Measurements from ENCODE around the gene AOC2.
"Not testable (repeated sequence)": the region's sequence is repeated elsewhere in the genome, so short reads cannot be mapped to it uniquely, and the experiment has no call there.

Gene AOC2

GRCh38 chr17:42878123-42878880 lies 33.9 kb downstream of the AOC2 start:
- Histone ChIP-seq H3K27me3 (ENCODE audit: control insufficient read depth in 1 of 2, insufficient read depth in 2 of 2, low read length in 2 of 2) (no peaks in the 10 kb centered on the region), H3K9ac (ENCODE audit: low read length) (no peak overlapping the region), H3K27ac (ENCODE audit: low read depth, low read length) (no peak overlapping the region), H3K4me1 (ENCODE audit: insufficient read depth, low read length) (no peaks in the 10 kb centered on the region), H3K9me3 (ENCODE audit: low read length) (no peaks in the 10 kb centered on the region), H3K36me3 (ENCODE audit: insufficient read depth, low read length) (peaks cover 10% of the 10 kb centered on the region), H3K4me3 (ENCODE audit: low read depth in 1 of 2, low read length in 2 of 2) (no peak overlapping the region)

GRCh38 chr17:42878924-42879595 lies 34.7 kb downstream of the AOC2 start:
- no peak overlapping the region for H3K27ac ChIP-seq (ENCODE audit: low read depth, low read length)
- H3K9me3 ChIP-seq (ENCODE audit: low read length): no peaks in the 10 kb centered on the region
- no peak overlapping the region for H3K4me3 ChIP-seq (ENCODE audit: low read depth in 1 of 2, low read length in 2 of 2)
- H3K36me3 ChIP-seq (ENCODE audit: insufficient read depth, low read length): peaks cover 10% of the 10 kb centered on the region
- H3K27me3 ChIP-seq (ENCODE audit: control insufficient read depth in 1 of 2, insufficient read depth in 2 of 2, low read length in 2 of 2): no peaks in the 10 kb centered on the region
- H3K9ac ChIP-seq (ENCODE audit: low read length): no peak overlapping the region
- H3K4me1 ChIP-seq (ENCODE audit: insufficient read depth, low read length): no peaks in the 10 kb centered on the region

GRCh38 chr17:42879596-42879985 lies 35.2 kb downstream of the AOC2 start:
- Histone ChIP-seq H3K36me3 (ENCODE audit: insufficient read depth, low read length) (peaks cover 10% of the 10 kb centered on the region), H3K27ac (ENCODE audit: low read depth, low read length) (no peak overlapping the region), H3K27me3 (ENCODE audit: control insufficient read depth in 1 of 2, insufficient read depth in 2 of 2, low read length in 2 of 2) (no peaks in the 10 kb centered on the region), H3K9ac (ENCODE audit: low read length) (no peak overlapping the region), H3K4me3 (ENCODE audit: low read depth in 1 of 2, low read length in 2 of 2) (no peak overlapping the region), H3K9me3 (ENCODE audit: low read length) (no peaks in the 10 kb centered on the region), H3K4me1 (ENCODE audit: insufficient read depth, low read length) (no peaks in the 10 kb centered on the region)

GRCh38 chr17:42880776-42881310 lies 36.5 kb downstream of the AOC2 start:
- Histone ChIP-seq H3K4me3 (ENCODE audit: low read depth in 1 of 2, low read length in 2 of 2) (no peak overlapping the region), H3K36me3 (ENCODE audit: insufficient read depth, low read length) (peaks cover 10% of the 10 kb centered on the region), H3K27ac (ENCODE audit: low read depth, low read length) (no peak overlapping the region), H3K4me1 (ENCODE audit: insufficient read depth, low read length) (no peaks in the 10 kb centered on the region), H3K27me3 (ENCODE audit: control insufficient read depth in 1 of 2, insufficient read depth in 2 of 2, low read length in 2 of 2) (no peaks in the 10 kb centered on the region), H3K9ac (ENCODE audit: low read length) (no peak overlapping the region), H3K9me3 (ENCODE audit: low read length) (no peaks in the 10 kb centered on the region)

GRCh38 chr17:42881706-42882105 lies 37.3 kb downstream of the AOC2 start:
- H3K4me1 ChIP-seq (ENCODE audit: insufficient read depth, low read length); H3K4me3 ChIP-seq (ENCODE audit: low read depth in 1 of 2, low read length in 2 of 2); H3K9ac ChIP-seq (ENCODE audit: low read length); H3K9me3 ChIP-seq (ENCODE audit: low read length); H3K36me3 ChIP-seq (ENCODE audit: insufficient read depth, low read length); H3K27me3 ChIP-seq (ENCODE audit: control insufficient read depth in 1 of 2, insufficient read depth in 2 of 2, low read length in 2 of 2); H3K27ac ChIP-seq (ENCODE audit: low read depth, low read length): not testable (repeated sequence)

- Histone ChIP-seq H3K9me3 (ENCODE audit: low read length) (no peaks in the 10 kb centered on the region), H3K36me3 (ENCODE audit: insufficient read depth, low read length) (peaks cover 1% of the 10 kb centered on the region), H3K4me3 (ENCODE audit: low read depth in 1 of 2, low read length in 2 of 2) (no peak overlapping the region), H3K9ac (ENCODE audit: low read length) (no peak overlapping the region), H3K4me1 (ENCODE audit: insufficient read depth, low read length) (no peaks in the 10 kb centered on the region), H3K27me3 (ENCODE audit: control insufficient read depth in 1 of 2, insufficient read depth in 2 of 2, low read length in 2 of 2) (no peaks in the 10 kb centered on the region), H3K27ac (ENCODE audit: low read depth, low read length) (no peak overlapping the region)
Observed at GRCh38 chr17:42882166-42882565, 37.8 kb downstream of the AOC2 start.

- no peaks in the 10 kb centered on the region for H3K4me1 ChIP-seq (ENCODE audit: insufficient read depth, low read length)
- H3K36me3 ChIP-seq (ENCODE audit: insufficient read depth, low read length): no peaks in the 10 kb centered on the region
- no peaks in the 10 kb centered on the region for H3K9me3 ChIP-seq (ENCODE audit: low read length)
- H3K27me3 ChIP-seq (ENCODE audit: control insufficient read depth in 1 of 2, insufficient read depth in 2 of 2, low read length in 2 of 2): no peaks in the 10 kb centered on the region
- no peak overlapping the region for H3K4me3 ChIP-seq (ENCODE audit: low read depth in 1 of 2, low read length in 2 of 2)
- no peak overlapping the region for H3K9ac ChIP-seq (ENCODE audit: low read length)
- H3K27ac ChIP-seq (ENCODE audit: low read depth, low read length): no peak overlapping the region
Observed at GRCh38 chr17:42883802-42884558, 39.6 kb downstream of the AOC2 start.

GRCh38 chr17:42885806-42886205 lies 41.4 kb downstream of the AOC2 start:
- H3K9me3 ChIP-seq (ENCODE audit: low read length); H3K9ac ChIP-seq (ENCODE audit: low read length); H3K27ac ChIP-seq (ENCODE audit: low read depth, low read length); H3K4me1 ChIP-seq (ENCODE audit: insufficient read depth, low read length); H3K36me3 ChIP-seq (ENCODE audit: insufficient read depth, low read length); H3K4me3 ChIP-seq (ENCODE audit: low read depth in 1 of 2, low read length in 2 of 2); H3K27me3 ChIP-seq (ENCODE audit: control insufficient read depth in 1 of 2, insufficient read depth in 2 of 2, low read length in 2 of 2): not testable (repeated sequence)

- Histone ChIP-seq H3K27ac (ENCODE audit: low read depth, low read length) (no peak overlapping the region), H3K9ac (ENCODE audit: low read length) (no peak overlapping the region), H3K9me3 (ENCODE audit: low read length) (no peaks in the 10 kb centered on the region), H3K36me3 (ENCODE audit: insufficient read depth, low read length) (no peaks in the 10 kb centered on the region), H3K4me1 (ENCODE audit: insufficient read depth, low read length) (peaks cover 4% of the 10 kb centered on the region), H3K27me3 (ENCODE audit: control insufficient read depth in 1 of 2, insufficient read depth in 2 of 2, low read length in 2 of 2) (no peaks in the 10 kb centered on the region), H3K4me3 (ENCODE audit: low read depth in 1 of 2, low read length in 2 of 2) (no peak overlapping the region)
Observed at GRCh38 chr17:42886283-42887176, 42.1 kb downstream of the AOC2 start.

- H3K9me3 ChIP-seq (ENCODE audit: low read length): no peaks in the 10 kb centered on the region
- no peaks in the 10 kb centered on the region for H3K36me3 ChIP-seq (ENCODE audit: insufficient read depth, low read length)
- H3K27ac ChIP-seq (ENCODE audit: low read depth, low read length): no peak overlapping the region
- no peak overlapping the region for H3K9ac ChIP-seq (ENCODE audit: low read length)
- no peak overlapping the region for H3K4me3 ChIP-seq (ENCODE audit: low read depth in 1 of 2, low read length in 2 of 2)
- H3K4me1 ChIP-seq (ENCODE audit: insufficient read depth, low read length): peaks cover 28% of the 10 kb centered on the region
- no peaks in the 10 kb centered on the region for H3K27me3 ChIP-seq (ENCODE audit: control insufficient read depth in 1 of 2, insufficient read depth in 2 of 2, low read length in 2 of 2)
Observed at GRCh38 chr17:42889809-42890208, 45.4 kb downstream of the AOC2 start.
